ENCODE results near the gene UNC13B. TPM values are rescaled to one million over a fixed set of nuclear protein-coding genes. Genes with fewer than 3 reads are reported as not detected.
A peak's percentile ranks its signal among the peaks of the same experiment; 100 is the strongest.

UNC13B gene
- total and polyA plus RNA-seq, 2 donors (not counting 3 experiments of a cell fraction or from before 2014, with no cell fraction given) = 30.1 to 46.2 TPM

- Histone ChIP-seq H3K4me1 (ENCODE audit: control insufficient read depth, extremely low read depth, insufficient read depth, low read length) (peaks cover 8% of the 10 kb centered on the region), H3K4me2 (ENCODE audit: insufficient read depth, low read length) (peak overlapping the region; percentile 23), H3K36me3 (ENCODE audit: control insufficient read depth in 2 of 2, extremely low read depth in 1 of 2, insufficient read depth in 2 of 2, low read length in 2 of 2) (no peaks in the 10 kb centered on the region), H3K9ac (replicated peaks; ENCODE audit: extremely low read depth, insufficient read depth, low read length) (no peak overlapping the region), H3K79me2 (ENCODE audit: control insufficient read depth, insufficient read depth, low read length) (no peaks in the 10 kb centered on the region), H4K20me1 (replicated peaks; ENCODE audit: control insufficient read depth, extremely low read depth, insufficient read depth, low read length) (no peaks in the 10 kb centered on the region), H3K4me3 (replicated peaks in 1 of 3; ENCODE audit: insufficient read depth in 1 of 3, low read depth in 1 of 3, low read length in 3 of 3) (no peak overlapping the region), H3K27me3 (ENCODE audit: control insufficient read depth in 2 of 2, insufficient read depth in 2 of 2, low read length in 2 of 2) (no peaks in the 10 kb centered on the region), H3K9me3 (replicated peaks; ENCODE audit: control insufficient read depth, insufficient read depth, low read length) (no peaks in the 10 kb centered on the region), H2AFZ (ENCODE audit: low read depth, low read length) (no peak overlapping the region), H3K9me1 (replicated peaks; ENCODE audit: control insufficient read depth, extremely low read depth, insufficient read depth, low read length) (no peaks in the 10 kb centered on the region), H3K27ac (ENCODE audit: insufficient read depth, low read depth, low read length) (no peak overlapping the region)
- ChIA-PET POLR2A (no interaction called here), CTCF (interaction anchor here (0.9 to 1.6 kb wide), 7 partner anchors 10 to 31 kb away, joined by 3 to 5 read pairs (median 4); no protein-coding TSS in a partner anchor)
- intact Hi-C loops (cut with micrococcal nuclease) = no loop called here
- FAIRE-seq (no peak), DNase-seq (ENCODE audit: low read depth, low spot score) (peak; percentile 29)
- BruUV-seq (replicated peaks) = no TSS peak
- TF ChIP-seq POLR2A (IDR thresholded peaks at IDR 0.05; ENCODE audit: low read depth, low read length) (no peak), FOS (IDR thresholded peaks at IDR 0.05; ENCODE audit: borderline replicate concordance, insufficient read depth, low read length) (peak; percentile 46)
- dilution Hi-C loops (cut with MboI; ENCODE audit: extremely low pct_ligation_motif_present, low sequenced_read_pairs) = no loop called here
These were observed 126.3 kb downstream of the UNC13B start for GRCh38 chr9:35287987-35288632.

DNA sequence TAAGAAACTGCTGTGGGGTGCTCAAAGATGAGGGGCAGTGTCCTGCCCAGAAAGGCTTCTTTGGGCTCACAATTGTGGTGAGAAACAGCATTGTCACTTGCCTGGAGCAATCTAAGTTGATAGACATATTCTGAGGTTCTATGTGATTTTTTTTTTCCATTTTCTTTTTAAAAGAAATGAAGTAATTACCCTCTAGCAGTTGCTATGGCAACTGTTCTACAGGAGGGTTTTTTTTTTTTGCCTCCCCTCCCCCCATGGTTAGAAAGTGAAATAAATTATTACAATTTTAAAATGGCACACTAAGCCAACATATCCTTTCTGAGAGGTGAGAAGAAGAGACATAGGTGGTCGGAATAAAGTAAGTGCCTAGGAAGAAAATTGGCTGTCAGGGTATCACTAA is 127.0 kb downstream of the UNC13B start:
- intact Hi-C loops (cut with micrococcal nuclease) = no loop called here
- CTCF ChIA-PET = interaction anchor here (1.2 to 1.4 kb wide), 4 partner anchors 11 to 30 kb away, joined by 4 to 5 read pairs (median 4); no protein-coding TSS in a partner anchor

More for the DNA sequence above, 127.0 kb downstream of the UNC13B start:
- DNase-seq (ENCODE audit: low read depth, low spot score) (no peak), FAIRE-seq (no peak)
- Histone ChIP-seq H3K9me1 (replicated peaks; ENCODE audit: control insufficient read depth, extremely low read depth, insufficient read depth, low read length) (no peaks in the 10 kb centered on the region), H3K9me3 (replicated peaks; ENCODE audit: control insufficient read depth, insufficient read depth, low read length) (no peaks in the 10 kb centered on the region), H3K27ac (ENCODE audit: insufficient read depth, low read depth, low read length) (no peak overlapping the region), H3K4me3 (replicated peaks in 1 of 3; ENCODE audit: insufficient read depth in 1 of 3, low read depth in 1 of 3, low read length in 3 of 3) (no peak overlapping the region), H2AFZ (ENCODE audit: low read depth, low read length) (no peak overlapping the region), H4K20me1 (replicated peaks; ENCODE audit: control insufficient read depth, extremely low read depth, insufficient read depth, low read length) (no peaks in the 10 kb centered on the region), H3K36me3 (ENCODE audit: control insufficient read depth in 2 of 2, extremely low read depth in 1 of 2, insufficient read depth in 2 of 2, low read length in 2 of 2) (no peaks in the 10 kb centered on the region), H3K27me3 (ENCODE audit: control insufficient read depth in 2 of 2, insufficient read depth in 2 of 2, low read length in 2 of 2) (no peaks in the 10 kb centered on the region), H3K4me1 (ENCODE audit: control insufficient read depth, extremely low read depth, insufficient read depth, low read length) (peaks cover 8% of the 10 kb centered on the region), H3K9ac (replicated peaks; ENCODE audit: extremely low read depth, insufficient read depth, low read length) (no peak overlapping the region), H3K79me2 (ENCODE audit: control insufficient read depth, insufficient read depth, low read length) (no peaks in the 10 kb centered on the region), H3K4me2 (ENCODE audit: insufficient read depth, low read length) (no peak overlapping the region)
- TF ChIP-seq POLR2AphosphoS5 (IDR thresholded peaks at IDR 0.05; ENCODE audit: insufficient read depth, low read depth, low read length) = no peak
- TF ChIP-seq, protein P1, sequence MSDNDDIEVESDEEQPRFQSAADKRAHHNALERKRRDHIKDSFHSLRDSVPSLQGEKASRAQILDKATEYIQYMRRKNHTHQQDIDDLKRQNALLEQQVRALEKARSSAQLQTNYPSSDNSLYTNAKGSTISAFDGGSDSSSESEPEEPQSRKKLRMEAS (IDR thresholded peaks at IDR 0.05; ENCODE audit: insufficient read depth, insufficient read length) = no peak
- dilution Hi-C loops (cut with MboI; ENCODE audit: extremely low pct_ligation_motif_present, low sequenced_read_pairs) = no loop called here
- BruUV-seq (replicated peaks) = no TSS peak
- POLR2A ChIA-PET = no interaction called here

Data from endothelial cell of umbilical vein (primary cell).